Tibial nerve (tissue), 4 donors: ENCODE data around the gene ANXA1.

Experiments used
- EP300 ChIP-seq, 2 donors: sonication (generic); formaldehyde crosslinking; IDR thresholded peaks; one replicate each; pipeline ENCODE4 v1.6.1; 2017; ENCODE audit warnings: antibody characterized with exemption in 2 of 2, mild to moderate bottlenecking in 1 of 2
- TF ChIP-seq, protein P1 (sequence below), 5 experiments: fragments of 200-600 bp in 3 of 5; fragments of 450-650 bp in 2 of 5; sonication (generic) in 3 of 5; IDR thresholded peaks; one replicate each; pipeline ENCODE4 v1.5.1; 2016 to 2019; ENCODE audit warnings: antibody characterized with exemption in 5 of 5, mild to moderate bottlenecking in 3 of 5, moderate library complexity in 2 of 5

DNA sequence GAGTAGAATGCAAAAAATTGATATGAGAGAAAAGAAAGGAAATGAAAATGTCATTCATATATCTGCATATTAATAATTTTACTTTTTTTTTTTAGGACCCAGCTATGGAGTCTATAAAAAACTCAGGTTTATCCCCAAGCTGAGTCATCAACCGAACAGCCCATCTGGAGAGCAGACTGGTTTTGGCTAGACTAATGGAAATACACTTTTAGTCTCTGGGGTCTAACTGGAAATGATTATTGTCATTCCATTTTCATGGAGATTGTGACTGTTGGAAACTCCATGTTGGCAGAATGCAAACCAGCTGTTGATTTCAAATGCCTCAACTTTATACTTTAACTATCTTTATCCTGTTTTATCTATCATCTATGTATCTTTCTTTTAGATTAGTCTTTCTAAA is 28.7 kb downstream of the ANXA1 start:
- TF ChIP-seq EP300 (IDR thresholded peaks at IDR 0.05), result no peak
- TF ChIP-seq, protein P1, sequence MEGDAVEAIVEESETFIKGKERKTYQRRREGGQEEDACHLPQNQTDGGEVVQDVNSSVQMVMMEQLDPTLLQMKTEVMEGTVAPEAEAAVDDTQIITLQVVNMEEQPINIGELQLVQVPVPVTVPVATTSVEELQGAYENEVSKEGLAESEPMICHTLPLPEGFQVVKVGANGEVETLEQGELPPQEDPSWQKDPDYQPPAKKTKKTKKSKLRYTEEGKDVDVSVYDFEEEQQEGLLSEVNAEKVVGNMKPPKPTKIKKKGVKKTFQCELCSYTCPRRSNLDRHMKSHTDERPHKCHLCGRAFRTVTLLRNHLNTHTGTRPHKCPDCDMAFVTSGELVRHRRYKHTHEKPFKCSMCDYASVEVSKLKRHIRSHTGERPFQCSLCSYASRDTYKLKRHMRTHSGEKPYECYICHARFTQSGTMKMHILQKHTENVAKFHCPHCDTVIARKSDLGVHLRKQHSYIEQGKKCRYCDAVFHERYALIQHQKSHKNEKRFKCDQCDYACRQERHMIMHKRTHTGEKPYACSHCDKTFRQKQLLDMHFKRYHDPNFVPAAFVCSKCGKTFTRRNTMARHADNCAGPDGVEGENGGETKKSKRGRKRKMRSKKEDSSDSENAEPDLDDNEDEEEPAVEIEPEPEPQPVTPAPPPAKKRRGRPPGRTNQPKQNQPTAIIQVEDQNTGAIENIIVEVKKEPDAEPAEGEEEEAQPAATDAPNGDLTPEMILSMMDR (IDR thresholded peaks at IDR 0.05), result no peak
